Adrenal gland (tissue), 5 donors: Measurements from ENCODE around the gene JADE2.

ENCODE experiments used
- POLR2A ChIP-seq, 2 donors: fragments of 450-650 bp; IDR thresholded peaks; one replicate each; pipeline ENCODE4 v1.6.1; 2017; ENCODE audit warnings: antibody characterized with exemption in 2 of 2, mild to moderate bottlenecking in 2 of 2, moderate library complexity in 1 of 2
- TF ChIP-seq, protein P1 (sequence below), 6 experiments: fragments of 450-650 bp in 4 of 6; fragments of 200-600 bp in 2 of 6; sonication (generic) in 1 of 6; IDR thresholded peaks; 1 replicate in 5 of 6; 2 replicates in 1 of 6; pipeline versions ENCODE4 v1.5.1 to v1.8.0; 2016 to 2021; ENCODE audit warnings: antibody characterized with exemption in 6 of 6, mild to moderate bottlenecking in 2 of 6, moderate library complexity in 1 of 6
- donor health status: DM: no; HTN: no; CAD: no.

DNA sequence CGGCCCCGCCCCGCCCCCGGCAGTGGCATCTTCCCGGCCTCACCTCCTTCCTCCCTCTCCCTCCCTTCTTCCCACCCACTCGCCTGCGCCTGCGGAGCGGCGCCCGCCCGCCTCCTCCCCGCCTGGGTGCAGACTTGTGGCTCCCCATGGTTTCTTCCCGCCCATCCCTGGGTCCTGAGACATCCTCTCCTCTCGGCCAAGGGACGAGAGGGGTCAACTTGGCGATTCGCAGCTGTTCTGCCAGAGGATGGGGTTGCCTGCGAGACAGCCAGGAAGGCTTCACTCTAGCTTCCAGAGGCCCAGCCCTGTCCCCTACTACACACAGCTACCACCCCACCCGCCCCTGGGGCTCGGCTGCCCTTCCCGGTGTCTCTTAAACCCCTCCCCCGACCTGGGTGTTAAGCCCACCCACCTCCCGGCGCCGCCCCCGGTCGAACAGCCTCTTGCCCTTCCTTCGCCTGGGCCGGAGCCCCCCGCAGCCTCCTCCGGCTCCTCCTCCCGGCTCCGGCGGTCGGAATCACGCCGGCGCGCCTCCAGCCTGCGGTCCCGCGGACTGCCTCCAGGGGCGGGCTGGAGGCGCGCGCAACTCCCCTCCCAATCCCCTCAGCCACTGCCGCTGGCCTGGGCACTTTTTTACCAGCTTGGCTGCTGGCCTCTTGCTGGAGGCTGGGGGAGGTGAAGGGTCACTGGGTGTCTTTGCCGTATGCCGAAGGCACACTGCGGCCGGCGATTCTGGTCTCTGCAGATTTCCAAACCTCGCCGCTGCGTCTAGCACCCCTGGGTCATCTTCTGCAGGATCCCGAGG is 1.9 kb downstream of the JADE2 start:
- TF ChIP-seq, protein P1, sequence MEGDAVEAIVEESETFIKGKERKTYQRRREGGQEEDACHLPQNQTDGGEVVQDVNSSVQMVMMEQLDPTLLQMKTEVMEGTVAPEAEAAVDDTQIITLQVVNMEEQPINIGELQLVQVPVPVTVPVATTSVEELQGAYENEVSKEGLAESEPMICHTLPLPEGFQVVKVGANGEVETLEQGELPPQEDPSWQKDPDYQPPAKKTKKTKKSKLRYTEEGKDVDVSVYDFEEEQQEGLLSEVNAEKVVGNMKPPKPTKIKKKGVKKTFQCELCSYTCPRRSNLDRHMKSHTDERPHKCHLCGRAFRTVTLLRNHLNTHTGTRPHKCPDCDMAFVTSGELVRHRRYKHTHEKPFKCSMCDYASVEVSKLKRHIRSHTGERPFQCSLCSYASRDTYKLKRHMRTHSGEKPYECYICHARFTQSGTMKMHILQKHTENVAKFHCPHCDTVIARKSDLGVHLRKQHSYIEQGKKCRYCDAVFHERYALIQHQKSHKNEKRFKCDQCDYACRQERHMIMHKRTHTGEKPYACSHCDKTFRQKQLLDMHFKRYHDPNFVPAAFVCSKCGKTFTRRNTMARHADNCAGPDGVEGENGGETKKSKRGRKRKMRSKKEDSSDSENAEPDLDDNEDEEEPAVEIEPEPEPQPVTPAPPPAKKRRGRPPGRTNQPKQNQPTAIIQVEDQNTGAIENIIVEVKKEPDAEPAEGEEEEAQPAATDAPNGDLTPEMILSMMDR (IDR thresholded peaks at IDR 0.05): peak; percentile 72 to 97 (median 91)
- peak; percentile 31 to 50 for TF ChIP-seq POLR2A (IDR thresholded peaks at IDR 0.05)
